RCC 7860 (cell line): ENCODE results near the gene C1orf56.

Source experiments
- DNase-seq: peaks from one replicate; pipeline ENCODE4 v3.0.0-alpha.2; 2015; ENCODE audit warnings: low spot score
- FAIRE-seq: peaks from 2 replicates; lab custom pipeline; 2012; peaks lifted over from hg19 to GRCh38; lab: Jason Lieb, UNC

Gene C1orf56

GRCh38 chr1:151024540-151025146 lies 22.9 kb upstream of the C1orf56 start:
- DNase-seq: peak; percentile 33
- no peak for FAIRE-seq

DNA sequence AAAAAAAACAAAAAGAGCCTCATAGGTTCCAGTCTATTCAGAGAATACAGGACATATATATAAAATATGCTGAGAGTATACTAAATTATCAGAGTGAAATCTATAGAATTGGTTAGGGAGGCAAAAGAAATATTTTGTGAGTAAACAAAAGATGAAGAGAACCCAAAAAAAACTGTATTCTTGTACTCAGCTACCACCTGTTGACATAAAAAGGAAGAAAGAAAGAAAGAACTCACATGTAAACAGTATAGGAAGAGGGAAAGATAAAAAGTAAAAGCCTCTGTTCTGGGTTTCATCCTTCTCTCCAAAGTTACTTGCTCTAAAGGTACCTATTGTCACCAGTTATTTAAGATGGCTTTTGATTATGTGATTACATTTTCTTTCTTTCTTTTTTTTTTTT lies 21.1 kb upstream of the C1orf56 start:
- FAIRE-seq (no peak), DNase-seq (no peak)

DNA sequence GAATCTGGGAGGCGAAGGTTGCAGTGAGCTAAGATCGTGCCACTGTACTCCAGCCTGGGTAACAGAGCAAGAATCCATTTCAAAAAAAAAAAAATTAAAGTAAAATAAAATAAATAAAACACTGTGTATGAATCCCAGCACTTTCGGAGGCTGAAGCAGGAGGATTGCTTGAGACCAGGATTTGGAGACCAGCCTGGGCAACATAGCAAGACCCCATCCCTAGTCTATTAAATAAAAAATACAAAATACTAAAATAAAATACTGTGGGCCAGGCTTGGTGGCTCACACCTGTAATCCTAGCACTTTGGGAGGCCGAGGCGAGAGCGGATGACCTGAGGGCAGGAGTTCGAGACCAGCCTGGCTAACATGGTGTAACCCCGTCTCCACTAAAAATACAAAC lies 15.4 kb upstream of the C1orf56 start:
- no peak for DNase-seq
- no peak for FAIRE-seq

GRCh38 chr1:151035167-151035566 lies 12.4 kb upstream of the C1orf56 start:
- DNase-seq: no peak
- no peak for FAIRE-seq

DNA sequence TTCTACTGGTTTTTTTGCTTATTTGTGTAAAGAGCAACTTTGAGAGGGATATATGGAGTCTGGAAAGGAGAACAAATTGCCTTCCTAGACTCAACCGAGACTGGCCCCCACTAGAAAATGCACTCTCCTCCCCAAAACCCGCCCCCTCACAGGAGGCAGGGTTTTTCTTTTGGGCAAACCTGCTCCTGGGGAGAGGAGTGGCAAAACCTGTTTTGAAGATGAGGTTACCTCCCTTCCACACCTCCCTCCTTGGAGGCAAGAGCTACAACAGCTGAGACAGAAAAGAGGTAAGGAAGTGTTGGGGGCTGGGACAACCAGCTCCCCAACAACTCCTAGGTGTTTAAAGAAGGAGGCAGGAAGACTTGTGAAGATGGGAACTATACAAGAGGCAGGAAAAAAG lies 11.2 kb upstream of the C1orf56 start, which contains the start of gene BNIPL:
TSS of gene BNIPL (plus strand) at position 231 of the 400 bp plus-strand sequence. CDS start at position 371, 140 bp downstream.
- no peak for DNase-seq
- FAIRE-seq: no peak

DNA sequence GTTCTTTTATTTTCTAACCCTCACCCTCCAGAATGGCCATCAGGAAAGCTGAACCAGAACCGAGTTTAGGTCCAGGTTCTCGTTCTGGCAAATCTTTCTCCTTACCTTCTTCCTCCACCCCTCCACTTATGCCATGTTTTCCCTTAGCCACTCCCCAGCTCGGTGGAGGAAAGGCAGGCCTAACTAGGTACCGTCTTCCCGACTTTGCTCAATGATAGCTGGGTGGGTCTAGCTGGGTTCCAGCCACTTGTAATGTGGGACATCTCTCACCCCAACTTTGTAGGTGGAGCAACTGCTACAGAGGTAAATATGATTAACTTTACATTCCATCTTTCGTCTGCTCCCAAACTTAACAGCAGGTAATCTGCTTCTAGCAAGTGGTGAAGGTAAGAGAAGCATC lies 10.5 kb upstream of the C1orf56 start:
- no peak for FAIRE-seq
- DNase-seq: no peak

DNA sequence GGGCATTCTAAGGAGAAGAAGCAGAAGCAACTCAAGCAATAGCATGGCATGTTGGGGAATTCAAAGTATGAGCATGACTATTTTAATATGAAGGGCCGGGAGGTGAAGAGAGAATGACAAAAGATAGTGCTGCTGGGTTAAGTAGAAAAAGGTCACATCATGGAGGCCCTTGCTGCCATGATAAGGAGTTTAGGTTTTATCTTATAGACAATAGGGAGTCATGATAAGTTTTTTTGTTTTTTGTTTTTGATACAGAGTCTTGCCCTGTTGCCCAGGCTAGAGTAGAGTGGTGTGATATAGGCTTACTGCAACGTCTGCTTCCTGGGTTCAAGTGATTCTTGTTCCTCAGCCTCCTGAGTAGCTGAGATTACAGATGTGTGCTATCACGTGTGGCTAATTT lies 8.0 kb upstream of the C1orf56 start:
- DNase-seq (no peak), FAIRE-seq (no peak)

- FAIRE-seq (no peak), DNase-seq (no peak)
These were observed 4.4 kb upstream of the C1orf56 start for GRCh38 chr1:151043163-151043562.

GRCh38 chr1:151047925-151048644 lies 534 bp downstream of the C1orf56 start:
- FAIRE-seq: no peak

DNA sequence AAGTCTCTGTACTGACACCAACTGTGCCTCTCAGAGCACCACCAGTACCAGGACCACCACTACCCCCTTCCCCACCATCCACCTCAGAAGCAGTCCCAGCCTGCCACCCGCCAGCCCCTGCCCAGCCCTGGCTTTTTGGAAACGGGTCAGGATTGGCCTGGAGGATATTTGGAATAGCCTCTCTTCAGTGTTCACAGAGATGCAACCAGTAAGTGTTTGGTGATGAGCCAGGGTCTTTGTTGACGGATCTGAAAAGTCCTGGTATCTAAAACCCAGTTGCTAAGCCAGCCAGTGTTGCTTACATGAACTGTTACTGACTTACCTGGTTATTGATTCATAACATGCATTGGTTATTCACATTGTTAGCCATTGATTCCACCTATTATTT lies 1.1 kb downstream of the C1orf56 start:
- no peak for FAIRE-seq
- DNase-seq: no peak

More at GRCh38 chr1:151047925-151048644, 534 bp downstream of the C1orf56 start:
- peak; percentile 28 for DNase-seq

- FAIRE-seq (no peak), DNase-seq (no peak)
These were observed 1.9 kb downstream of the C1orf56 start for GRCh38 chr1:151049458-151049857.

DNA sequence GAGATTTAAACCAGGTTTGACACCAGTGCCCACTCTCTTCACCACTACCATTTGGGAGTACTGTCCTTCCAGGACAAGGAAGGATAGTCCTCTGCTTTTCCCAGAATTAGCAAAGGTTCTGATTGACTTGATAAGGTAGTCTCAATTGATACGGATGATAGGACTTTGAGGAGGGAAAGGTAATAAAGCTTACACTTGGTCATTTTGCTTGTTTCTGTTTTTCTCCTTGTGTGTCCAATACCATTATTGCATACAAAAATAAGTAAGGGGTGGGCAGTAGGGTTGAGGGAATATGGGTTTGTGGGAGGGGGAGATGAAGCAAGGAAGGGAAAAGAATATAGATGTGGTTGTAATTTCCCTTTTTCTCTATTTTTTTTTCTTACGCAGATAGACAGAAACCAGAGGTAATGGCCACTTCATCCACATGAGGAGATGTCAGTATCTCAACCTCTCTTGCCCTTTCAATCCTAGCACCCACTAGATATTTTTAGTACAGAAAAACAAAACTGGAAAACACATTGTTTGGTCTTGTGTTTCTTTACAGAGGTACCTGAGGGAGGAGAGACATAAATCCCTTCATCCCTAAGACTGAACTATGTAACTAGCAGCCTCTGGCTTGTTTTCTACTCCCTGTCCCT lies 2.6 kb downstream of the C1orf56 start:
- FAIRE-seq: no peak

GRCh38 chr1:151051356-151052009 lies 3.9 kb downstream of the C1orf56 start:
- FAIRE-seq (no peak), DNase-seq (no peak)

More for the DNA sequence above, 2.6 kb downstream of the C1orf56 start:
- no peak for DNase-seq

DNA sequence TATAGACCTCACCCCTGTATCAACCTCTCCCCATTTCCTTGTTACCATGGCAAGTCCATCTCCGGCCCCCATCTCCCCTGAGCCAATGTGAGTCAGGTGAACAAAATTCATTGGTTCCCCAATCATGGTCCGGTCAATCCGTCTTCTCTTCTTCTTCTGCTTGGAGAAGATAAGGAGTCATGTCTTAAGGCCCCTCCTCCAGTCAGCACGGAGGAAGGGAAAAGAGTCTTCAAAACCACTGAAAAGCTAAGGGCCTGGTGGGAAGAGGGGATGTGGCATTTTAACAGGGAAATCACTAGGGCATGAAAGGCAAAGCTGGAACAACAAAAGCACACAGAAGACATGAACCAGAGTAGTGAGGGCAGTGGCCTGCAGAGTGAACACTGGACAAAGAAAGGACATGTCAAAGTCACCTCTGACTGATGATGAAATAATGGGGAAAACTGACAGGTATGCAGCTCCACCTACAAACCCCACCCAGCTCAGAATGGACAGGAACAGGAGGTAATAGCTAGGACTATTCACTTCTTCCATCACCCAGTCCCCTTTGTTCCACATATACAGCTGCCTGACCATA lies 7.5 kb downstream of the C1orf56 start:
- DNase-seq (no peak), FAIRE-seq (no peak)

GRCh38 chr1:151055581-151055980 lies 8.0 kb downstream of the C1orf56 start:
- DNase-seq: no peak
- no peak for FAIRE-seq

DNA sequence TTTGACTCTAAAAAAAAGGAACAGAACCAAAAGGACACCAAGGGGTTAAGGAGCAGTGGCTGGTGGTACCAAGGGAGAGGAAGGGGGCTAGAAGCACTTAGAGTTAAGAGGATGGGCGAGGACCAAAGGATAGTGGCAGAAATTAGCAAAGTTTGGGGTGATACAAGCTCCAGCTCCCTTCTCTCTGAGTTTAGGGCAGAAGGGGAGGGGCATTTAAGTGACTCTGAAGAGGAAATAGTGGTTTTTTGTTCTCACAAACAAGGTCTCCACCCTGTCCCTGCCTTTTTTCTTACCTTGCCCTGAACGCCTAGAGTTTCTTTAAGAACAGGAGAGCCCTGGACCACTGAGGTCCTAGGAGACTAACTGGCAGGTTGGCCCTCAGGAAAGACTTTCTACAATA lies 8.6 kb downstream of the C1orf56 start:
- FAIRE-seq (no peak), DNase-seq (no peak)

GRCh38 chr1:151058692-151059091 lies 11.1 kb downstream of the C1orf56 start:
- FAIRE-seq: no peak
- no peak for DNase-seq

DNA sequence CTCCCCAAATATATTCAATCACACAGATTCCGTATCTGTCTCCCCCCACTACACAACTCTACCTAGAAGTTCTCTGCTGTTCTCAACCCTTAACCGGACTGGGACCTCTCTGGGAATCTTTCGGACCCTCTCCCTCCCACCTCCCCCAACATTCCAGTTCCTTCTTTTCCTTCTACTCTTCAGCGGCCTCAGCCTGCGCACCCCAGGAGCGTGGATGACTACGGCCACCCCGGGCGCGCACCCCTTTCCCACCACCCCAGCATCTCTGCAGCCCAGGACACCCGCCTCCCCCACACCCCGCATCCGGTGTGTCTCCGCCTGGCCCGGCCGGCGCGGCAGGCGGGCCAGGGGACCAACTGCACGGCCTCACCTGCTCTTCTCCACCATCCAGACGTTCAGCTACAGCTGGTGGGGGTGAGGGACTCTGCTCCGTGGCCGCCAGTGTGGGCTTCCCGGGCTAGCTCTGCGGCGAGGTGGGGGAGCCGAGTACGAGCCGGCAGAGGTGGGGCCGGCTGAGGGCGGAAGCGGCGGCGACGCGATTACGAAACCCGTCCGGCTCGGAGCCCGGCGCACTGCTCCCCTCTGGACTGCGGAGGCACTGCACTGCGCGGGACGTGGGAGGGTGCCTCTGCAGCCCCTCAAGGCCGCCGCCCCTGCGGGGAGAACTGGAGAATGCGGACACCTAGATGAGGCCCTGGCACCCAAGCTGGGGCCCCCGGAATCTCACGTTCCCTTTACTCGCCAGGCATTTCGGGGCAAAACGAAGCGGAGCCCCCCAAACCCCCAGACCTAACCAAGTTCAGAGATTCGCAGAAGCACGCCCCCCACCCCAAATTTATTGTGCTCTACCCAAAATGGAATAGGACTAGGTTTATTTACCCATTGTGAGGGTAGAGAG lies 11.8 kb downstream of the C1orf56 start, which contains the start of gene CDC42SE1:
TSS of gene CDC42SE1 (minus strand) at position 514 of the 898 bp plus-strand sequence. CDS start 3,892 bp downstream, outside the sequence.
- no peak for FAIRE-seq
- peak; percentile 74 for DNase-seq

GRCh38 chr1:151060007-151060656 lies 12.6 kb downstream of the C1orf56 start, which contains the start of gene MLLT11:
Gene MLLT11, plus strand, starts transcription at chr1:151060397. Its CDS starts 6,828 bp downstream, at chr1:151067225.
- peak; percentile 64 for DNase-seq
- FAIRE-seq: peak; percentile 16
